HG03565 (cell line): ENCODE results near the gene CXCL11.
"Not testable (repeated sequence)": the region's sequence is repeated elsewhere in the genome, so short reads cannot be mapped to it uniquely, and the experiment has no call there.

Experiments
- ATAC-seq: cut with Tn5 transposase; IDR thresholded peaks from one replicate; pipeline ENCODE4 v1.9.1; 2021; ENCODE audit warnings: mild to moderate bottlenecking, moderate library complexity; ENCODE audit not compliant: unreplicated experiment

Gene CXCL11

GRCh38 chr4:76002176-76002575, 33.7 kb downstream of the CXCL11 start:
- no peak for ATAC-seq

DNA sequence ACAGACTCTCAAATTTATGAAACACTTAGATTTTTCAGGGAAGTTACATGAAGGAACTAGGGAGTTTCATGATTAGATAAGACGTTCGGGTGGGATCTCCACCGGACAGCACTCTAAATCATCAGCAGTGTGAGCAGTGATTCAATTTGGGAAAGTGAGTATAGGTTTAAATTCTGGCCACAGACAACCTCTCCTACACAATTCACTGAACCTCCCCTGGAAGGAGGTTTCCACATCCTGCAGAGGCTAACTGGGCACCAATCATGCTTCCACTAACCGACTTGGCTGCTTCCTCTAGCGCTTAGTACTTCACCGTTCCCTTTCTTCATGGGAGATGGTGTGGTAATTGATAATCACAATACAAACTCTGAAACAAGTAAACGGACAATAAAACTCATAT, 34.2 kb downstream of the CXCL11 start:
- ATAC-seq, result no peak

DNA sequence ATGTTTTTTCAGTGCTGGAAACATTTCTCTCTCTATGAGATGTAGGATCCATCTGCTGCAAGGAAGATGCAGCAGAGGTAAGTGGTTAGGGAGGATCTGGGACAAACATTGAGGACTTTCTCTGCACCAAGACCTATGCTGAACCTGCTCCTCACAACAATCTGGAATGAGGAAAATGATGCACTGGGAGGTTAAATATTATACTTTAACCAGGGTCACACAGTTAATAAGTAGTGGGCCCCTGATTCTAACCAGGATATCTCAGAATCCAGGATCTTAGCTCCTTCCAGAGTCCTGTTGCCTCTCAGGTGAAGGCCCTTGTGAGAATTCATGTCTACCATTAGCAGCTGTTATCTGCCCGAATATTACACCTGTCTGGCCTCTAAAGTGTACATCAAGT, 35.6 kb downstream of the CXCL11 start:
- ATAC-seq, result no peak

- not testable (repeated sequence) for ATAC-seq
Measured at GRCh38 chr4:75998525-75999147, 37.2 kb downstream of the CXCL11 start.

GRCh38 chr4:75997946-75998345, 37.9 kb downstream of the CXCL11 start:
- no peak for ATAC-seq

DNA sequence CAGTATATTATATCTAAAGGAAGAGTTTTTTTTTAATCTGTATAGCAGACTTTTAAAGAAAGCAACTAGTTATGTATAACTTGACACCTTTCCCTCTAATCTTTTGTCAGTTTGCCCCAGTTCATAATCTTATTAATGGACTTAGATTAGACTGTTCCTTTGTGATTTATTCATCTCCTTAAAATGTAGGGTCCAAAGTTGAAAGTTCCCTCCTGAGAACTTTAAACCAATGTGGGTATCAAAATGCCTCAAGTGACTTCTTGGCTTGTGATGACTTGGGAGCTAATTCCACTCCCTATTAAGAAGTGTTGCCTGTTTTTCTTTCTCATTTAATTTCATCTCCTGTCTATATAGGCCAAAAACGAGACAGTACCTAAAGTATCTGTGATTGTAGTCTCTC, 38.8 kb downstream of the CXCL11 start:
- ATAC-seq, result no peak

- ATAC-seq, result no peak
Measured at GRCh38 chr4:75995727-75996126, 40.1 kb downstream of the CXCL11 start.

DNA sequence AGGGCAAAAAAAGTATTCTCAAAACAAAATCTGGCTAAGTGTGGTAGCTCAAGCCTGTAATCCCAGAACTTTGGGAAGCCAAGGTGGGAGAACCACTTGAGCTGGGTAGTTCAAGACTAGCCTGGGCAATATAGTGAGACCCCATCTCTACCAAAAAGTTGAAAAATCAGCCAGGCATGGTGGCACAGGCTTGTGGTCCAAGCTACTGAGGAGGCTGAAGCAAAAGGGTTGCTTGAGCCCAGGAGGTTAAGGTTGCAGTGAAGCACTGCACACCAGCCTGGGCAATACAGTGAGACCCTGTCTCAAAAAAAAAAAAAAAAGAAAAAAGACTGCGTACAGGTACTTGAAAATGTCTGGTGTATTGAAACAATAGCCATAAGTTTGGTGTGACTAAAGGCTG, 43.4 kb downstream of the CXCL11 start:
- no peak for ATAC-seq

- no peak for ATAC-seq
Measured at GRCh38 chr4:75989846-75990528, 45.9 kb downstream of the CXCL11 start.

DNA sequence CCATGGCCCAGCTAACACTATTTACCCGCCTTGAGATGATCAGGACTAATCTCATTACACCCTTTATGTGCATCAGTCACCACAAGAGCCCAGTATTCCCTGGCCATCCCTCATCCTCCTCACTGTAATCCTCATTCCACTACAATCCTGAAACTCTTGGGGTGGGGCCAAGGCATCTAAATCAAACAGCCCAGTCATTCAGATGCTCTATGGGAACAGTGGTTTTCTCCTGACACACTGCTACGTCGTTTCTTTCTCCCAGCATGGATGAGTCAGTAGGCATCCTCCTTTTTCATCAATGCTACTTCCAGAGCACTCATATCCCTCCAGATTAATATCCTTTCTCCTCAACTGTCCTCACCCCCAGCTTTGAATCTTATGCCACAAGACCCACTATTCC, 50.8 kb downstream of the CXCL11 start:
- ATAC-seq, result no peak
